ENCODE results near the gene RAB28.

GRCh38 chr4:13504374-13504773 lies 20.2 kb upstream of the RAB28 start:
- TF ChIP-seq CTCF (conservative IDR thresholded peaks at IDR 0.05; ENCODE audit: low read length) (no peak), EZH2phosphoT487 (IDR thresholded peaks at IDR 0.05; ENCODE audit: borderline replicate concordance) (no peak)

Data from Loucy (cell line).